Aorta (tissue), 5 donors: Measurements from ENCODE around the gene COL1A2. TPM values are rescaled to one million over a fixed set of nuclear protein-coding genes. Genes with fewer than 3 reads are reported as not detected.

Source experiments
- ATAC-seq: fragments of 200-7000 bp; cut with Tn5 transposase; one replicate; pipeline ENCODE4 v1.9.1; 2022; ENCODE audit warnings: moderate library complexity; ENCODE audit not compliant: low FRiP score
- DNase-seq, 2 donors: peaks; one replicate each; pipeline ENCODE4 v3.0.0-alpha.2; 2020
- H3K27ac ChIP-seq, 2 donors: one replicate each; pipeline ENCODE4 v1.5.1; 2013; ENCODE audit warnings: low read length in 2 of 2, mild to moderate bottlenecking in 2 of 2, moderate library complexity in 2 of 2, control low read depth in 1 of 2, inconsistent platforms in 1 of 2, low read depth in 1 of 2
- H3K27me3 ChIP-seq, 2 donors: one replicate each; pipeline ENCODE4 v1.6.1; 2013; ENCODE audit warnings: control low read depth in 1 of 2, low read length in 1 of 2, mild to moderate bottlenecking in 1 of 2, moderate library complexity in 1 of 2; ENCODE audit not compliant: insufficient read depth in 2 of 2, control insufficient read depth in 1 of 2
- H3K36me3 ChIP-seq, 2 donors: one replicate each; pipeline ENCODE4 v1.6.1; 2013; ENCODE audit warnings: control low read depth in 1 of 2, low read length in 1 of 2, mild to moderate bottlenecking in 1 of 2; ENCODE audit not compliant: insufficient read depth in 2 of 2, control insufficient read depth in 1 of 2
- H3K4me1 ChIP-seq, 2 donors: one replicate each; pipeline ENCODE4 v1.6.1; 2013; ENCODE audit warnings: low read length in 2 of 2, control low read depth in 1 of 2, mild to moderate bottlenecking in 1 of 2, moderate library complexity in 1 of 2; ENCODE audit not compliant: insufficient read depth in 2 of 2, control insufficient read depth in 1 of 2
- H3K4me3 ChIP-seq, 2 donors: one replicate each; pipeline ENCODE4 v1.5.1; 2013; ENCODE audit warnings: low read length in 2 of 2, control low read depth in 1 of 2, mild to moderate bottlenecking in 1 of 2
- H3K9me3 ChIP-seq: one replicate; pipeline ENCODE4 v1.6.1; 2013; ENCODE audit warnings: mild to moderate bottlenecking, low read length; ENCODE audit not compliant: control insufficient read depth
- WGBS, 2 donors: extraction: QIAGEN DNeasy Blood & Tissue Kit; methylation state at CpG; one replicate each; pipeline ENCODE4 v1.1.7; 2013; 5-methylcytosine and 5-hydroxymethylcytosine counted together
- intact Hi-C, 2 donors: fragments of 100-400 bp; cut with DNase I; formaldehyde crosslinking; loops; one replicate each; pipeline versions ENCODE4 v1.14.2 to v1.15.0; 2022
- polyA plus RNA-seq, 2 donors: library from polyadenylated mRNA; stranded (reverse); fragments of 200-250 nt; gene quantifications; one replicate each; pipeline ENCODE4 v1.2.3, GENCODE V29; 2013
- total RNA-seq, 2 donors: library from RNA; stranded (reverse); fragmentation: NEBNext Ultra II Directional; extraction: Animal tissue kit (Norgen Biotek cat#: 25700); gene quantifications; one replicate each; pipeline ENCODE4 v1.2.1, GENCODE V29; 2021
- donor health status: healthy with polysubstance abuse.
- donor health status: Bipolar disorder and iron deficiency.
- donor health status: DM: no; HTN: no; CAD: no.
- donor health status: DM: no; HTN: no; CAD: no.
- donor health status: DM: yes; HTN: yes; CAD: no.

The COL1A2 gene
- total and polyA plus RNA-seq, 4 donors: 282 to 1,770 (median 945) TPM

DNA sequence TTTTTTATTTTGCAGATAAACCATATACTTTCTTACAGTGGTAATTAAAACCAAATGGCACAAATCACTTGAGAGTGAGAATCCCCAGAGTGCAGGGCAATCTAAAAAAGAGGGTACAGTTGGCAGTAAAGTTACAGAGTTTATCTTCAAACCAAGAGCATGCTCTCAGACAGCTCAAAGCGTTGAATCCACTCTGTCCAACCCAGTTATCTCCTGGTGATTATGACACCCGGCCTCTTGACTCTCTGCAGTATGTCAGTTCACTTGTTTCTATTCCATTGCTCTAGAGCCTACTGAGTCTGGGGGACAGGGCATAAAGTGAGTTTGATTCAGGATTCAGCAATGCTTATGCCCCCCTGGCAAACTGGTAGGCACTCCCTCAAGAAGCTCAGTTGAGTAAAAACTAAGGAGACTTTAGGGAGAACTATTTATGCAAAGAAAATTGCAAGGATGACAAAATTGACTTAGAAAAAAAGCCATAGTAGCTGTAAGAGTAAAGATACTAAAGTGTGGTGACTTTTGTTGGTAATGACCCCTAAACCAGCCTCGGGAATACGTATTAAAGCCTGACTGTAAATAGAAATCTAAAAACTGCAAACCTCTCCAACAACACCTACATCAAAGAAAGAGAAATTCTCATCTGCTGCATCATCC, 55.5 kb downstream of the COL1A2 start:
- H3K4me3 ChIP-seq: no peak overlapping the region
- no peak for ATAC-seq
- H3K4me1 ChIP-seq: no peaks in the 10 kb centered on the region
- intact Hi-C loops: loop anchor here in 1 of 2 donors (5.0 to 10.0 kb wide), 2 partner anchors 795 to 1027 kb away; no protein-coding TSS in a partner anchor
- H3K27me3 ChIP-seq: no peaks in the 10 kb centered on the region
- H3K9me3 ChIP-seq: no peaks in the 10 kb centered on the region
- H3K36me3 ChIP-seq: no peaks in the 10 kb centered on the region
- DNase-seq: no peak
- WGBS, 2 donors: 90 to 92% methylated on average over 4 of the region's 4 CpGs
- H3K27ac ChIP-seq: no peak overlapping the region

- intact Hi-C loops: loop anchor here in 1 of 2 donors (5.0 to 10.0 kb wide), 2 partner anchors 794 to 1026 kb away; no protein-coding TSS in a partner anchor
- DNase-seq (no peak), ATAC-seq (no peak)
- Histone ChIP-seq H3K9me3 (no peaks in the 10 kb centered on the region), H3K4me3 (no peak overlapping the region), H3K36me3 (no peaks in the 10 kb centered on the region), H3K4me1 (no peaks in the 10 kb centered on the region), H3K27me3 (no peaks in the 10 kb centered on the region), H3K27ac (no peak overlapping the region)
- 59 to 66% methylated on average over 4 of the region's 4 CpGs for WGBS, 2 donors
Measured at GRCh38 chr7:94451187-94451586, 56.5 kb downstream of the COL1A2 start.

- no peaks in the 10 kb centered on the region for H3K27me3 ChIP-seq
- whole genome bisulfite sequencing, 2 donors: 47 to 59% methylated on average over 3 of the region's 3 CpGs
Measured at GRCh38 chr7:94452239-94452638, 57.5 kb downstream of the COL1A2 start.

DNA sequence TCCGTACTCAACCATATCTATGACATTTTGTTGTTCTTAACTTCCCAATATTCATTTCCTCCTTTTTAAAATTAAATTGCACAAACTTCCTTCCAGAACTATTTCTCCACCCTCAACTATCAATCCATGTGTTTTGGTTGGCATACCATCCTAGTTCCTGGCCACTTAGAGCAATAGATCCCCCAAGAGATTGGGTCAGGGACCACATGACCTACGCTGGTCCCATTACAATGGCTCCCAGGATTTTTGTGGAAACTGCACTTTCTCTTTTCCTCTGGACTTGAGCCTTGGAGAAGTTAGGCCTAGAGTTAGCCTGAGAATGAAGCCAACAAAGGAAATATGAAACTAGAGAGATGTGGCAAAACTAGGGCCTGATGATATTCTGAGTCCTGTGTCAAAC, 59.2 kb downstream of the COL1A2 start:
- DNase-seq: no peak
- Histone ChIP-seq H3K36me3 (no peaks in the 10 kb centered on the region), H3K9me3 (no peaks in the 10 kb centered on the region), H3K27ac (no peak overlapping the region), H3K4me1 (no peaks in the 10 kb centered on the region), H3K4me3 (no peak overlapping the region), H3K27me3 (no peaks in the 10 kb centered on the region)
- intact Hi-C loops: loop anchor here in 1 of 2 donors (5.0 to 10.0 kb wide), 2 partner anchors 791 to 1023 kb away; no protein-coding TSS in a partner anchor
- WGBS, 2 donors: 85 to 87% methylated on average over 2 of the region's 2 CpGs
- no peak for ATAC-seq

More at GRCh38 chr7:94452239-94452638, 57.5 kb downstream of the COL1A2 start:
- ATAC-seq (no peak), DNase-seq (no peak)
- intact Hi-C loops: loop anchor here in 1 of 2 donors (5.0 to 10.0 kb wide), 2 partner anchors 793 to 1025 kb away; no protein-coding TSS in a partner anchor
- Histone ChIP-seq H3K36me3 (no peaks in the 10 kb centered on the region), H3K4me3 (no peak overlapping the region), H3K9me3 (no peaks in the 10 kb centered on the region), H3K27ac (no peak overlapping the region), H3K4me1 (no peaks in the 10 kb centered on the region)

DNA sequence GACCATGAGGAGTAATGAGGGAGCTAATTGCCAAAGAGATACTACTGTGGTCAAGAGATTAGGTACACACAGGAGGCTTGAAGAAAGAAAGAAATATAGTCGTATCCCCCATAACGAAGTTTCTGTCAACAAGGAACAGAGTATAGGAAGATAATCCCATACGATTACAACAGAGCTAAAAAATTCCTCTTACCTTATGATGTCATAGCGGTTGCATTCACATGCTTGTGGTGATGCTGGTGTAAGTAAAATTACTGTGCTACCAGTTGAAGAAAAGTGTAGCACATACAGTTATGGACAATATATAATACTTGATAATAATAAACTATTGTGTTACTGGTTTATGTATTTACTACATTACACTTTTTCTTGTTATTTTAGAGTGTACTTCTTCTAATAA, 63.3 kb downstream of the COL1A2 start:
- Histone ChIP-seq H3K27me3 (no peaks in the 10 kb centered on the region), H3K36me3 (no peaks in the 10 kb centered on the region), H3K9me3 (no peaks in the 10 kb centered on the region), H3K4me3 (no peak overlapping the region), H3K27ac (no peak overlapping the region), H3K4me1 (no peaks in the 10 kb centered on the region)
- intact Hi-C loops: loop anchor here in 1 of 2 donors (10.0 kb wide), 1 partner anchor 787 kb away; no protein-coding TSS in a partner anchor
- ATAC-seq (no peak), DNase-seq (no peak)
- WGBS, 2 donors: 89 to 95% methylated on average over 4 of the region's 4 CpGs

DNA sequence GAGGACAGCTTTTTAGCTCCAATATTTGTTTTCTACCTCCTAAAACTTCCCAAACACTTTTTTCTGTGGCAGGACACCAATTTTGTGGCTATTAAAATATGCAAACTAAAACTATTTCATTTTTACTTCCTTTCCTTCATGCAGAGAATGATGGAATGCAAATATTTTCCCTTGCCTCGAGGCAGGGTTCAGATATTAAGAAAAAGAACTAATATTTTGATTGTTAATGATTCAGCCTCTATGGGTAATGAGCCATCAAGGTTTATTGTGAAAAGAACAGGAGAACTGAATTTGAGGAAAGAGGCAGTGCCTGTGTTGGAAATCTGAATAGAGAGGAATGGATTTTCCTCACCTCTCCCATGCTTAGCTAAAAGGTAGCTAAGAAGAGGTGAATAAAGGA, 71.8 kb downstream of the COL1A2 start:
- Histone ChIP-seq H3K4me1 (no peaks in the 10 kb centered on the region), H3K36me3 (no peaks in the 10 kb centered on the region), H3K9me3 (no peaks in the 10 kb centered on the region), H3K27ac (no peak overlapping the region), H3K27me3 (no peaks in the 10 kb centered on the region), H3K4me3 (no peak overlapping the region)
- DNase-seq (no peak), ATAC-seq (no peak)
- intact Hi-C loops: no loop called here
- 5 to 8% methylated on average over 1 of the region's 1 CpG for WGBS, 2 donors

DNA sequence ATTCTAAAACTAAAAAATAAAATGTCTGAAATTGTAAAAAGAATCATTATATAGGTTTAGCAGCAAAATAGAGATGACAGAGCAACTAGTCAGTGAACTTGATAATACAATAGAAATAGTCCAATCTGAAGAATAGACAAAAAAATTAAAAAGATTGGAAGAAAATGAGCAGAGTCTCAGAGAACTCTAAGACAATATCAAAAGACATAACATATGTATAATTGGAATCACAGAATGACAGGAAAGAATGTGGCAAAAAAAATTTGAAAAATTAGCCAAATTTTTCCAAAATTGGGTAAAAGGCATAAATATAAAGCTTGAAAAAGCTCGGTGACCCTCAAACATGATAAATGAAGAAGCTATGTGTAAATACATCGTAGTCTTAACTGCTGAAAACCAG, 76.9 kb downstream of the COL1A2 start:
- no peak overlapping the region for H3K4me3 ChIP-seq
- no peaks in the 10 kb centered on the region for H3K27me3 ChIP-seq
- ATAC-seq: no peak
- no peaks in the 10 kb centered on the region for H3K36me3 ChIP-seq
- no peaks in the 10 kb centered on the region for H3K9me3 ChIP-seq
- intact Hi-C loops: no loop called here
- no peak overlapping the region for H3K27ac ChIP-seq
- H3K4me1 ChIP-seq: no peaks in the 10 kb centered on the region
- 79 to 86% methylated on average over 2 of the region's 2 CpGs for WGBS, 2 donors
- DNase-seq: no peak

- H3K9me3 ChIP-seq: no peaks in the 10 kb centered on the region
- no peak overlapping the region for H3K27ac ChIP-seq
- no peaks in the 10 kb centered on the region for H3K36me3 ChIP-seq
- no peaks in the 10 kb centered on the region for H3K4me1 ChIP-seq
- no peak overlapping the region for H3K4me3 ChIP-seq
- DNase-seq: no peak
- 58 to 67% methylated on average over 1 of the region's 1 CpG for WGBS, 2 donors
- intact Hi-C loops: no loop called here
- no peaks in the 10 kb centered on the region for H3K27me3 ChIP-seq
- no peak for ATAC-seq
Measured at GRCh38 chr7:94472608-94473007, 77.9 kb downstream of the COL1A2 start.

- Histone ChIP-seq H3K9me3 (no peaks in the 10 kb centered on the region), H3K4me3 (no peak overlapping the region), H3K27ac (no peak overlapping the region), H3K36me3 (no peaks in the 10 kb centered on the region), H3K27me3 (no peaks in the 10 kb centered on the region), H3K4me1 (no peaks in the 10 kb centered on the region)
- WGBS, 2 donors: 81 to 84% methylated on average over 5 of the region's 5 CpGs
- DNase-seq (no peak), ATAC-seq (no peak)
- intact Hi-C loops: no loop called here
Measured at GRCh38 chr7:94476251-94476840, 81.7 kb downstream of the COL1A2 start.
